GM19240 (cell line): ENCODE results near the gene MYL5.
"Not testable (repeated sequence)": the region's sequence is repeated elsewhere in the genome, so short reads cannot be mapped to it uniquely, and the experiment has no call there.

Experiments used
- DNase-seq: peaks from one replicate; pipeline ENCODE4 v3.0.0; 2011; ENCODE audit warnings: low spot score; ENCODE audit not compliant: insufficient read length

MYL5 gene, protein sequence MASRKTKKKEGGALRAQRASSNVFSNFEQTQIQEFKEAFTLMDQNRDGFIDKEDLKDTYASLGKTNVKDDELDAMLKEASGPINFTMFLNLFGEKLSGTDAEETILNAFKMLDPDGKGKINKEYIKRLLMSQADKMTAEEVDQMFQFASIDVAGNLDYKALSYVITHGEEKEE

GRCh38 chr4:674172-675035 lies at the start of gene MYL5, which contains the start of gene ATP5ME:
MYL5 (plus strand) TSS chr4:674542; CDS start chr4:678027, 3,485 bp downstream.
ATP5ME (minus strand) TSS chr4:674276; CDS start chr4:674247, 29 bp downstream.
- DNase-seq, result peak; percentile 100

DNA sequence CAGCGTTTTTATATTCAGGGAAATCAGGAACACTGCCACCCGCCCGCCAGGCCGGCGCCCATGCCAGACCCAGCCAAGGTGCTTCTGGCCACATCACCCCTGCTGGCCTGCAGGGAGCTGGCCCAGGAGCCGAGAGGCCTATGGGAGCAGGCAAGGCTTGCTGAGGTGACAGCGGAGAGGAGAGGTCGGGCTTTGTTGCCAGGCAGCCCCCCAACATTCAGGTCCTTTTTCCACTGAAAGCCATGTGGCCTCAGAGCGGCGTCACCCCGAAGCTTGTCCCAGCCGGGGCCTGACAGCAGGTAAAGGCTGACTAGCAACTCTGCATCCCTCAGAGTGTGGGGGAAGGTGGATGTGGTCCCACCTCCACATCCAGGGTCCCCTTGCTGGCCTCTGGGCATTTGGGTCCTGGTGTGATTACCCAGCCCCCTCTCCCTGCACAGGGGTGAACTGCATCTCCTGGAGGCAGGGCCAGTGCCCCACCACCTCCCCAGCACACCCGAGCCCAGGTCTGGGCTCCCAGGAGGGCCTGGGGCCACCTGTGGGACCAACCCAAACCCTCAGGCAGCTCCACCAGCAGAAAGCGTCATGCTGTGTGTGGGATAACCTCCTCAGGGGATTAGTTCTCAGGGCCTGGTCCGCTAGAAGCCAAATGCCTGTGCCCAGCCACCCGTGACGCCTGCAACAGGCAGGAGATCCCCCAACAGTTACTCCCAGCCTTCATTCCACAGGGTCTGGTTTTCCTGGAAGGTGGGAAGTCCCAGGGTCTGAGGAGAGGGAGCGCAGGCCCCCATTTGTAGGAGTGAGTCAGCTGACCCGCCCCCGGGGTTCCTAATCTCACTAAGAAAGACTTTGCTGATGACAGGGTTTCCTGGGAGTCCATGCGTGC lies 49.4 kb upstream of the MYL5 start, which contains the start of gene PDE6B:
PDE6B (plus strand) TSS at position 869 of the 886 bp plus-strand sequence. CDS start 54 bp downstream, outside the sequence.
- DNase-seq, result no peak

DNA sequence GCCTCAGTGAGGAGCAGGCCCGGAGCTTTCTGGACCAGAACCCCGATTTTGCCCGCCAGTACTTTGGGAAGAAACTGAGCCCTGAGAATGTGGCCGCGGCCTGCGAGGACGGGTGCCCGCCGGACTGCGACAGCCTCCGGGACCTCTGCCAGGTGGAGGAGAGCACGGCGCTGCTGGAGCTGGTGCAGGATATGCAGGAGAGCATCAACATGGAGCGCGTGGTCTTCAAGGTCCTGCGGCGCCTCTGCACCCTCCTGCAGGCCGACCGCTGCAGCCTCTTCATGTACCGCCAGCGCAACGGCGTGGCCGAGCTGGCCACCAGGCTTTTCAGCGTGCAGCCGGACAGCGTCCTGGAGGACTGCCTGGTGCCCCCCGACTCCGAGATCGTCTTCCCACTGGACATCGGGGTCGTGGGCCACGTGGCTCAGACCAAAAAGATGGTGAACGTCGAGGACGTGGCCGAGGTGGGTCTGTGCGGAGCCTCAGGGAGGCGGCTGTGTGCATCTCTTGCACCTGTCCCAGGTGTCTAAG lies 48.6 kb upstream of the MYL5 start:
- DNase-seq, result no peak

- DNase-seq, result no peak
Observed at GRCh38 chr4:626201-627091, 47.9 kb upstream of the MYL5 start.

DNA sequence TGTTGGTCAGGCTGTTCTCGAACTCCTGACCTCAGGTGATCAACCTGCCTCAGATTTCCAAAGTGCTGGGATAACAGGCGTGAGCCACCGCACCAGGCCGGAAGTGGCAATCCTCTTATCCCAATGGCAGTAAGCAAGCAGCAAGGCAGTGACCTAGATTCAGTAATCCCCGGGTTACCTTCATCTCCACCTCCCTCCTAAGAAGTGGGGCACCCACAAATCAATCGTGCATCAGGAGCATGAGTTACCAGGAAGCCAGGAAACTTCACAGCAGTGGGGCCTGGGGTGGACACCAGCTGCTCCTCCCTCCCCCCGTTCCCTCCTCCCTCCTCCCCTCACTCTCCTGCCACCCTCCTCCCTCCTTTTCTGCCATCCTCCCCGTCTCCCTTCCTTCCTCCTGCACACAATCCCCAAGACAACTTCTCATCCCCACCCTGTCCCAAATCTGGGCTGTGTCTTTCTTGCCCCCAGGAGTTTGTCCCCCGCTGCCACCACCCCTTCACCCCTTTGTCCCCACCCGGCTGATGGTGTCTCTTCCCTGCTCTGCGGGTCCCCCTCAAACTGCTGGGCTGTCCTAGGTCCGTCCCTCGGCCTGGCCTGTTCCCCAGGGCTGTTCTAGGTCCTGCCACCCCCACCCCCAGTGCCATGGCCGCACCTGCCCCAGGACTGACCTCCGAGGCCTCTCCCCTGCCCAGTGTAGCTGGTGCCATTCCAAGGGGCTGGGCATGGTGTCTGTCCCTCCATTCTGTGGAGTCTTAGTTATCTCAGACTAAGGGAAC lies 46.8 kb upstream of the MYL5 start:
- no peak for DNase-seq

DNA sequence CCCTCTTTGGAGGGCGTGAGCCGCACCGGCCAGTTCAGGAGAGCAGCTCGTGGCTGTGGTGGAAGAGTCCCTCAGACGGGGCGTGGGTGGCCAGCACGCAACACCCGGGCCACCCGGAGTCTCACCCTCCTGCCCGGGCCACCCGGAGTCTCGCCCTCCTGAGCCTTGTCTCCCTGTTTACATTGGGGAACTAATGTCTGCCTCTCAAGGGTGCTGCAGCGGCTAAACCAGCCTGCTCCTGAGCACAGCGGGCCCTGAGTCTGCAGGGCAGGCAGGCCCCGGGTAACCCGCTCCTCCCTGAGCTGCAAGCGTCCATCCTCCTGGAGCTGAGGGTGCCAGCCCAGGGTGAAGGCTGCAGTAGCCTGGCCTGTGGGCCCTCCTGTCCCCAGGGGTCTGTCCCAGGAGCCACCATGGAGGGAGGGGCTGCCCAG lies 46.0 kb upstream of the MYL5 start:
- no peak for DNase-seq

- no peak for DNase-seq
Observed at GRCh38 chr4:628821-629635, 45.3 kb upstream of the MYL5 start.

GRCh38 chr4:629636-629914 lies 44.8 kb upstream of the MYL5 start:
- DNase-seq, result no peak

DNA sequence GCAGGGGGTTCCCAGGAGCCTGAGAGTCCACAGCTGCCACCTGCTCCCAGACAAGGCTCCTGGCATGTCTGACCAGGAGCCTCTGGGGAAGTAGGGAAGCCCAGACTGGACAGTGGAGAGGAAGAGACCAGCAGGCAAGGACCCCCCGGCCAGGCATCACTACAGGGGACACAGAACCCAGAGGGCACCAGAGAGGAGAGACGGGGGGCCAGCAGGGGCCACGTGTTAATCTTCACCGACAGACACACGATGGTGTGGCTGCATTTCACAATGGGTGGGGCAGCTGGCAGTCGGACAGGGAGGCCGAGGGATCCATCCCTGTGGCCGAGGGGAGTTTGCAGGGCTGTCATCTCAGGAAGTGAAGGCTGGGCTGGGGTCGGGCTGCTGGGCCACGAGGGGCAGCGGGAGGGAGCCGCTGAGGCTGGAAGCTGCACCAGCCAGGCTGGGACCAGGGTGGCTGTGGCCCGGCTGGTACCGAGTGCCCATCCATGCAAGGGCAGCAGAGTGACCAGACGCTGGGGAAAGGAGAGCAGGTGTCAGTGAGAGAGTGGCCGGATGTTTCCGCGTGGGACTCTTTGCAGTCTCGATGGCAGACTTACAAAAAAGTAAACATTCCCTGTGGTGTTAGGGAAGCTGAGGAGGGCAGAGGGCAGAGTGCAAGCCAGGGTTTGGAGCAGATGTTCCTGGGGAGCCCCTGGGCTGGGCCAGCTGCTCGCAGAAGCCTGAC lies 44.3 kb upstream of the MYL5 start:
- DNase-seq, result no peak

DNA sequence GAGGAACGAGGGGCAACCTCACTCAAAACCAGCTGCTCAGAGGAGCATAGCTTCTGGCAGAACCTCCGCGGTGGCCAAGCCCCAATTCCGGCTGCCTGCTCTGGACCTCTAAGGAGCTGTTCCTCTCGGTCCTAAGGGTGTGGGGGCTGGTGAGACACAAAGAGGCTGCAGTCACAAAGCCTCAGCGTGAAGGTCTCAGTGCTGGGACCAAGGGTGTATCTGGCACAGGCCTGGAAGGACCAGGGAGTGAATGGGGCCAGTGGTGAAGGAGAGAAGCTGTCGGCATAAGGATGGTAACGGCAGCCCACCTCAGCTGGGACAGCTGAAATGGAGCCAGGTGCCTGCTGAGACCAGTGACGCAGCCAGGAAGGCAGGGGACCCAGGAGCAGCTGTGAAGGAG lies 43.7 kb upstream of the MYL5 start:
- DNase-seq, result no peak

- no peak for DNase-seq
Observed at GRCh38 chr4:632196-632790, 42.0 kb upstream of the MYL5 start.

DNA sequence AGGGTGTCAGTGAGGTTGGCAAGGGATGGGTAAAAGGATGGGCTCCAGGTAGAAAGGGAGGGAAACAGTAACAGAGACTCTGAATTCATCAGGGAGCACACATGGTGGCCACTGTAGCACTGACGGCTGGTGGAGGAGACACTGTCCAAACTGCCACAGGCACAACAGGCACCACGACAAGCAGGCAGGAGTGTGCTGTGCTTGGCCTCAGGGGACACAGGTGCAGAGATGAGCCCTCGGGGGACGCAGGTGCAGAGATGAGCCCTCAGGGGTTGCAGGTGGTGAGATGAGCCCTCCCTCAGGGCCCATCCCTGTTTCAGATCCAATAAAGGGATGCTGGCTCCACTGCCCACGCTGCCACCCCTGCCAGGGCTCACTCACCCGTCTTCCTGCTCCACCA lies 41.4 kb upstream of the MYL5 start:
- no peak for DNase-seq

- DNase-seq, result no peak
Observed at GRCh38 chr4:633406-633805, 40.9 kb upstream of the MYL5 start.

- DNase-seq, result no peak
Observed at GRCh38 chr4:633976-634598, 40.3 kb upstream of the MYL5 start.

GRCh38 chr4:634599-634985 lies 39.8 kb upstream of the MYL5 start:
- DNase-seq, result no peak

GRCh38 chr4:635066-635835 lies 39.1 kb upstream of the MYL5 start:
- not testable (repeated sequence) for DNase-seq
